ENCODE measurements around the gene NTM. TPM values are rescaled to one million over a fixed set of nuclear protein-coding genes. Genes with fewer than 3 reads are reported as not detected.
A peak's percentile ranks its signal among the peaks of the same experiment; 100 is the strongest.
"Not testable (repeated sequence)": the region's sequence is repeated elsewhere in the genome, so short reads cannot be mapped to it uniquely, and the experiment has no call there.

NTM gene
- polyA plus RNA-seq, 1 donor: 10.4 TPM

GRCh38 chr11:131422496-131422895 is 52.1 kb downstream of the NTM start:
- no peak for DNase-seq

GRCh38 chr11:131423688-131424087 is 53.3 kb downstream of the NTM start:
- no peak for DNase-seq

GRCh38 chr11:131424257-131424876 is 54.0 kb downstream of the NTM start:
- not testable (repeated sequence) for DNase-seq

- DNase-seq: no peak
These were observed 54.9 kb downstream of the NTM start for GRCh38 chr11:131425285-131425684.

- DNase-seq: no peak
These were observed 58.4 kb downstream of the NTM start for GRCh38 chr11:131428853-131429252.

- DNase-seq: no peak
These were observed 60.2 kb downstream of the NTM start for GRCh38 chr11:131430473-131431208.

- no peak for DNase-seq
These were observed 70.8 kb downstream of the NTM start for GRCh38 chr11:131441051-131441810.

- peak; percentile 32 for DNase-seq
These were observed 76.3 kb downstream of the NTM start for GRCh38 chr11:131446590-131447275.

- no peak for DNase-seq
These were observed 76.9 kb downstream of the NTM start for GRCh38 chr11:131447277-131447815.

GRCh38 chr11:131447898-131448297 is 77.5 kb downstream of the NTM start:
- no peak for DNase-seq

GRCh38 chr11:131449036-131450019 is 78.9 kb downstream of the NTM start:
- no peak for DNase-seq

- DNase-seq: no peak
These were observed 84.1 kb downstream of the NTM start for GRCh38 chr11:131454490-131454889.

GRCh38 chr11:131454989-131455388 is 84.6 kb downstream of the NTM start:
- no peak for DNase-seq

GRCh38 chr11:131455843-131456704 is 85.7 kb downstream of the NTM start:
- no peak for DNase-seq

- DNase-seq: no peak
These were observed 86.7 kb downstream of the NTM start for GRCh38 chr11:131457163-131457562.

- DNase-seq: no peak
These were observed 88.0 kb downstream of the NTM start for GRCh38 chr11:131458421-131458820.

- DNase-seq: no peak
These were observed 90.5 kb downstream of the NTM start for GRCh38 chr11:131460931-131461330.

GRCh38 chr11:131462622-131463021 is 92.2 kb downstream of the NTM start:
- DNase-seq: no peak

GRCh38 chr11:131463162-131463561 is 92.7 kb downstream of the NTM start:
- DNase-seq: no peak

GRCh38 chr11:131463649-131464425 is 93.4 kb downstream of the NTM start:
- DNase-seq: no peak
